Erythroblast (primary cell): ENCODE results near the gene STK24.

ENCODE experiments used
- DNase-seq, 2 experiments: peaks; one replicate each; lab custom pipeline; 2025; lab: John Stamatoyannopoulos, UW
- GATA1 ChIP-seq: IDR thresholded peaks from 2 replicates; pipeline ENCODE4 v1.6.1; 2011; ENCODE audit warnings: low read depth, mild to moderate bottlenecking, control low read depth, low read length, moderate library complexity
- POLR2A ChIP-seq: IDR thresholded peaks from 2 replicates; pipeline ENCODE4 v1.6.1; 2011; ENCODE audit warnings: mild to moderate bottlenecking, low read length

STK24 gene

DNA sequence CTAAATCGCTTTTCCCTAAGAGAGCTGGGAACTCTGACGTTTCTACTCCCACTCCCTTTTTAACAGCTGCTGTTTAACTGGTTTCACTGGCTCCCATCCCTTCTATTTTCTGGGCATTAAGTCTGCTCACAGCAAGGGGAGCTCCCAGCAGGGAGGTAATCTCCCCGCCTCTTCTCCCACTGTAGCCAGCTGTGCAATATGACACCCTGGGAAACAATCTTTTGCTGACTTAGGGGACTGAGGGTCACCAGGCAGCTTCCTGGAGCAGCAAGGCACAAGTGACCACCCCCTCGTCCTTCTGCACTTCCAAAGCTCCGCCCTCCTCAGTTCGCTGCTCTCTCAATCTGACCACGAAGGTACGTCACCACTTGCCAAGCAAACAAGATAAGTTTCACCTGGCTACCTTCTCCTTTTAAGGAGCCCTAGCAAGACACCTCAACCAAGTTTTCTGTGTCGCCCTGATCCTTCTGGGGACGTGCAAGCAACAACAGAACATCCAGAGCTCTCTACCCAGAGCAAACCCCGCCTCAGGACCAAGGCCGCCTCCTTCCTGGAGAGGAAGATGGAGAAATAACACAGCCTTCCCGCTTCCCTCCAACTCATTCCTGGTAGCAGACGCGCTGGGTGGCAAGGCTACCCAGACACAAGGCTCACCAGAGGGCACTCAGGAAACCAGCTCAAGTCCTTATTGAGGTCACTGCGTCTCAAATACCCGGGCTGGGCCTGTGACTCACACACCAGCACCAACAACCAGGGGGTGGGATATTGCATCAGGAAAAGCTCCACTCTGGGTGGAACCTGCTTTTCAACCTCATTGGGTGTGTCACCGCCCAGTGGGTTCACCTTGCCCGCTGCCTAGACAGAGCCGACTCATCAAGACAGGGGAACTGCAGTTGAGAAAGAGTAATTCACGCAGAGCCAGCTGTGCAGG, 92.4 kb downstream of the STK24 start:
- peak; percentile 66 to 86 for DNase-seq
- TF ChIP-seq GATA1 (no peak), POLR2A (no peak)

DNA sequence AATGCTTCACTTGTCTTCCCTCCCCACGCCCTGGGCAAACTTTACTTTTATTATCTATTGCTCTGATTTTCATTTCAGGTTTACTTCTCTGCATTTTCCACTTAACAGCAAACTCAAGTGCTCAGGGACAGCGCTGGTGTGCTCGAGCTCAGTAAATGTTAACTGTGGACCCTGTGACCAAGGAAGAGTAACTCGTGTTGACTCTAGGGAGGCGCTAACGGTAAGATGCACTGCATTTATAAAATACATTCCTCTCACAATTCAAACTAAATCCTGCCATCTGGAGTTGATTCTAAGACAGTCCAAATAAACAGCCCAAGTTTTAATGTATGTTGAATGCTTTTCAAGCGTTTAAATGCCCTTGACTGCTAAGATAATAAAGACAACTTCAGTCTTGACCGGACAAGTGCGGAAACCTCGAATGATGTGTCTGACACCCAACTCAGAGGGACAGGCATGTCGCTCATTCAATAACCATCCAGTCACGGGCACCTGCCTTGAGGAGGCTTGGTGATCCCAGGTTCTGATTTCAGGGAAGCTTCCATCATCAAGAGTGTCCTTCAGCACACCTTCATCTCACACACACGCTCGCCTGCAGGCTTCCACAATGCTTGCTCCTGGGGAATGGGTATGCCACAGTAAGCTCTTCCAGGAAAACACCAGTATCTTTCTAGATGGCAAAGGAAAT, 93.2 kb downstream of the STK24 start:
- no peak for DNase-seq

GRCh38 chr13:98482476-98483444, 94.1 kb downstream of the STK24 start:
- no peak for TF ChIP-seq POLR2A
- TF ChIP-seq GATA1 = no peak
- peak in 1 of 2 experiments; percentile 28 for DNase-seq

More for the DNA sequence above, 93.2 kb downstream of the STK24 start:
- no peak for TF ChIP-seq POLR2A
- TF ChIP-seq GATA1 = no peak

DNA sequence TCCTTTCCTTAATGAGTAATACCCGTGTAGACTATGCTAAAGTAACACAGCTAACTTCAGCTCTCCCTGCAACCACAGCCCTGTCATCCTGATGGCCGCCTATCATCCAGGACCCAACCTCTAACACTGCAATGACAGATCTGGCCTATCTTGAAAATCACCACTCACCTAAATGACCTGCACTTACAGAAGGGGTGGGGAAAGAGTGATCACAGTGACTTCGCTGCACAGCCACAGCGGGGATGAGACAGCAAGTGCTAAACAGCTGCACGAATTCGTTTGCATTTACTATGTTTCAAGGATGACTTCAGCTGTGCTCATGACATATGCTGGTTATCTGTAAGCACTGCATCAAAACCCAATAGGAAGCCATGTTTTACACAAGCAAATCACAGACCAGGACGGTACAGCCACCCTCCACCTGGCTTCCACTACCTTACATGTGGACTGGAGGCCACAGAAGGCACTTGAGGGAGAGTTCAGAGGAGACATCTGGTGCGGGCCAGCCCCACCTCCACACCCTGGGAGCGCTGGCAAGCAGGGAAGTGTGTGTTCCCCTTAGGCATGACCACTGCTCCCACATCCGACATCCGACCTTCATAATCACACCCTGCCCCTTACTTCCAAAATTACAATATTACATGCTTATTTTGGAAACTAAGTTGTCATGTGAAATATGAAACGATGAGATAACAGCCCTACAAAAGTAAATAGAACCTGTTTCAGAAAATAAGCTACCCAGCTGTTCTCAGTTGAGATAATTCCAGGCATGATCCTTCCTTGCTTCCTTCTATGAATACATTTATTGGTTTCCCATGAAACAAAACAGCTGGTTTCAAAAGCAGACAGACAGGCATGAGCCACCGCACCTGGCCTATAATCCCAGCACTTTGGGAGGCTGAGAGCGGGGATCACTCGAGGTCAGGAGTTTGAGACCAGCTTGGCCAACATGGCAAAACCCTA, 95.7 kb downstream of the STK24 start:
- no peak for TF ChIP-seq POLR2A
- no peak for TF ChIP-seq GATA1
- peak; percentile 46 to 69 for DNase-seq

DNA sequence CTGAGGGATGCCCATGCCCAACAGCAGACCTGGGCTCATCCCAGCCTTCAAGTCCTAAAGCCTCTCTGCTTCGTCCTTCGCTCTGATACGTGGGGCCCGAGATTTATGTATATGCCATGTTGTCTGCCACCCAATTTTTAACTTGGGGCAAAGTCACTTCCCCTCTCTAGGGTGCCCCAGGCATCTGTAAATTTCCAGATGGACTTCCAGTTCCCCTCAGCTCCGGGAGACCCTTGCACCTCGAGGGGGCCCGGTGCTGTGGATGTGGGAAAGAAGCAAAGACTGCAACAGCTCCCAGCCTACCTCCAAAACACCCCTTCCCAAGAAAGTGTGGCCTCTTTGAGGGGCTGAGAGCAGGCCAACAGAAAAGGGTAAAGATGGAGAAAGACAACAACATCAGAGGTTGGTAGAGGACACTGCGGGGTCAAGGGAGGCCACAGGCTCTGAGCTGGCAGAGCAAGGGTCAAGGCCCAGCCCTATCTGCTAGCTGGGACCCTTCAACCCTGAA, 97.4 kb downstream of the STK24 start:
- TF ChIP-seq GATA1 (no peak), POLR2A (no peak)
- DNase-seq = no peak

- no peak for TF ChIP-seq GATA1
- no peak for TF ChIP-seq POLR2A
- peak in 1 of 2 experiments; percentile 15 for DNase-seq
Measured at GRCh38 chr13:98478189-98479129, 98.4 kb downstream of the STK24 start.

DNA sequence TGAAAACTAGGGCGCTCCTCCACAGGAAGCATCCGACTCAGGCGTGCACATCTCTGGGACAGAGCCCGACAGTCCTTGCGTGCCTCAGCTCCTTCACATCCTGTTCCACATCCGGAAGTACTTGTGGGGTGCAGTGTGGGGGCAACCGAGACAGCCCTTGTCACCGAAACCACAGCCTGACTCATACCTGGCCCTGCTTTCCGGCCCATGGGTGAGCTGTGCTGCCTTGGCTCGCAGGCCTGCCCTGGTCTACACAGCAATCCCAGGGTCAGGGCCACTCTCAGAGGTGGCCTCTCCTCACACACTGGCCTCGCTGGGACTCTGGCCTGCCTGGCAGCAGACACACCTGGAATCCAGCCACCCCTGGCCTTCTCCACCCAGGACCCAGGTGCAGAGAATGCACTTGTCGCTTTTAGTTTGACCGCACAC, 100.4 kb downstream of the STK24 start:
- TF ChIP-seq GATA1 (no peak), POLR2A (no peak)
- peak; percentile 23 to 59 for DNase-seq

GRCh38 chr13:98476106-98476505, 100.8 kb downstream of the STK24 start:
- DNase-seq = no peak

DNA sequence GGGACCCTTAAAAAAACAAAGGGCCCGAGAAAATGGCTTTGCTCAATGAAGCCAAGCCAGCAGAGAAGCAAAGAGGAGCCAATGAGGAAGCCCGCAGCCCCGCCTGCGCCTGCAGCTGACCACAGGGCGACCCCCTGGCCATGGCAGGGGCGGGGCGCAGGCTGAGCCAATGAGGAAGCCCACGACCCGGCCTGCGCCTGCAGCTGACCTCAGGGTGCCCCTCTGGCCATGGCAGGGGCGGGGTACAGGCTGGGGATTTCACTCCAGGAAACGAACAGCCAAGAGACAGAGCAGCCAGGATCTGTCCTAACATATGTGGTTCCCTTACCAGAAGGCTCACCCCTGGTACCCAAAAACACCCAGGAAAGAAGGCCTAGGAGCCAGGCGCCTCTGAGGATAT, 101.4 kb downstream of the STK24 start:
- no peak for TF ChIP-seq GATA1
- TF ChIP-seq POLR2A = no peak
- DNase-seq = no peak

More at GRCh38 chr13:98476106-98476505, 100.8 kb downstream of the STK24 start:
- TF ChIP-seq GATA1 (no peak), POLR2A (no peak)

DNA sequence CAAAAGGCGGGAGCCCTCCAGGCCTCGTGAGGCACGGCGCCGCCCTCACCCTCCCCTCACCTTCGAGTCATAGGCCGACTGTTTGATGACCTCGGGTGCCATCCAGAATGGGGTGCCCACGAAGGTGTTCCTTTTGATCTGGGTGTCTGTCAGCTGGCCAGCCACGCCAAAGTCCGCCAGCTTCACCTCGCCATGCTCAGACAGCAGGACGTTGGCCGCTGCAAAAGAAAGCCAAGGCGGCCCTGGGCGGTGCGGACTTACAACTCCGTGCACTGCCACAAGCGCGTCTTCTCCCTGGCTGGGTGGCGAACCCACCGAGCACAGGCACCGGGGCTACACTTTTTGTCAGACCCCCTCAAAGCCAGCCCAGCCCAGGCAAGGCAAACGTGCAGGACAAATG, 102.1 kb downstream of the STK24 start:
- no peak for DNase-seq
- TF ChIP-seq POLR2A (no peak), GATA1 (no peak)

DNA sequence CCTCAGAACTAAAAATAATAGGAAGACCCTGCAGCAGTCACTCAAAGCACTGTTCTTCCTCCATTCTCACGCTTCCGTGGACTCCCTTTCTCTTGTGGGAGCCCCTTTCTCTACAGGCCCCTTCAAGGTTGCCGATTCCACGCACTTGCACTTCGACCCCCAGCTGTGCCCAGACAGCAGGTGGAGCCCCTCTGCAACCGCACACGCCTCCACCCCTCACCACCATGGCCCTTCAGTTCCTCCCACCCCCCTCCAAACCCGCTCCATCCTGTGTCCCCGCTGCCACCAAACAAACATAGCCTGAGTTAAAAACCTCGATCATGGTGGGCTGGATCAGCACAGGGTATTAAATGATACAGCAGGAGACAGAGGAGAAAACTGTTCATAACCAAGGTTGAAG, 102.6 kb downstream of the STK24 start:
- DNase-seq = no peak
- TF ChIP-seq POLR2A (no peak), GATA1 (no peak)

GRCh38 chr13:98473788-98474144, 103.1 kb downstream of the STK24 start:
- TF ChIP-seq POLR2A (no peak), GATA1 (no peak)
- DNase-seq = no peak
